ENCODE results near the gene TOR1A.
"Not testable (repeated sequence)": the region's sequence is repeated elsewhere in the genome, so short reads cannot be mapped to it uniquely, and the experiment has no call there.

Gene TOR1A

GRCh38 chr9:129783516-129784361, 40.2 kb downstream of the TOR1A start:
- DNase-seq (peak; percentile 78), ATAC-seq (peak; percentile 88)

- no peak for DNase-seq
- ATAC-seq = no peak
These were observed 42.0 kb downstream of the TOR1A start for GRCh38 chr9:129781981-129782380.

- no peak for DNase-seq
- peak; percentile 9 for ATAC-seq
These were observed 42.8 kb downstream of the TOR1A start for GRCh38 chr9:129781131-129781530.

- ATAC-seq (no peak), DNase-seq (no peak)
These were observed 44.3 kb downstream of the TOR1A start for GRCh38 chr9:129779560-129780190.

GRCh38 chr9:129778469-129778868, 45.5 kb downstream of the TOR1A start:
- no peak for DNase-seq
- ATAC-seq = no peak

- peak; percentile 28 for DNase-seq
- ATAC-seq = peak; percentile 8
These were observed 46.2 kb downstream of the TOR1A start for GRCh38 chr9:129777769-129778130.

GRCh38 chr9:129776938-129777768, 46.8 kb downstream of the TOR1A start:
- DNase-seq = peak; percentile 88
- ATAC-seq = peak; percentile 89

GRCh38 chr9:129776566-129776937, 47.4 kb downstream of the TOR1A start:
- ATAC-seq = no peak
- no peak for DNase-seq

- ATAC-seq, DNase-seq: not testable (repeated sequence)
These were observed 47.8 kb downstream of the TOR1A start for GRCh38 chr9:129776096-129776495.

- DNase-seq (no peak), ATAC-seq (no peak)
These were observed 48.5 kb downstream of the TOR1A start for GRCh38 chr9:129775448-129775798.

- DNase-seq (no peak), ATAC-seq (no peak)
These were observed 49.0 kb downstream of the TOR1A start for GRCh38 chr9:129774791-129775447.

- DNase-seq (no peak), ATAC-seq (no peak)
These were observed 50.5 kb downstream of the TOR1A start for GRCh38 chr9:129773262-129774048.

- no peak for ATAC-seq
These were observed 53.2 kb downstream of the TOR1A start for GRCh38 chr9:129770741-129771140.

GRCh38 chr9:129769669-129770068, 54.3 kb downstream of the TOR1A start:
- no peak for DNase-seq
- no peak for ATAC-seq

More at GRCh38 chr9:129770741-129771140, 53.2 kb downstream of the TOR1A start:
- no peak for DNase-seq

- no peak for DNase-seq
- no peak for ATAC-seq
These were observed 55.5 kb downstream of the TOR1A start for GRCh38 chr9:129768486-129768885.

- ATAC-seq = no peak
- DNase-seq = no peak
These were observed 58.1 kb downstream of the TOR1A start for GRCh38 chr9:129765764-129766317.

- DNase-seq = no peak
- no peak for ATAC-seq
These were observed 60.7 kb downstream of the TOR1A start for GRCh38 chr9:129762985-129763926.
